Uterus (tissue), 2 donors: ENCODE measurements around the gene ENHO.

ENCODE experiments used
- POLR2A ChIP-seq, 2 donors: fragments of 450-650 bp; IDR thresholded peaks; one replicate each; pipeline ENCODE4 v1.6.1; 2016; ENCODE audit warnings: antibody characterized with exemption in 2 of 2, mild to moderate bottlenecking in 1 of 2, moderate library complexity in 1 of 2
- TF ChIP-seq, protein P1 (sequence below), 4 experiments: fragments of 200-600 bp in 2 of 4; fragments of 450-650 bp in 2 of 4; sonication (generic) in 2 of 4; IDR thresholded peaks; one replicate each; pipeline ENCODE4 v1.5.1; 2016 to 2019; ENCODE audit warnings: antibody characterized with exemption in 4 of 4, mild to moderate bottlenecking in 2 of 4, moderate library complexity in 1 of 4

DNA sequence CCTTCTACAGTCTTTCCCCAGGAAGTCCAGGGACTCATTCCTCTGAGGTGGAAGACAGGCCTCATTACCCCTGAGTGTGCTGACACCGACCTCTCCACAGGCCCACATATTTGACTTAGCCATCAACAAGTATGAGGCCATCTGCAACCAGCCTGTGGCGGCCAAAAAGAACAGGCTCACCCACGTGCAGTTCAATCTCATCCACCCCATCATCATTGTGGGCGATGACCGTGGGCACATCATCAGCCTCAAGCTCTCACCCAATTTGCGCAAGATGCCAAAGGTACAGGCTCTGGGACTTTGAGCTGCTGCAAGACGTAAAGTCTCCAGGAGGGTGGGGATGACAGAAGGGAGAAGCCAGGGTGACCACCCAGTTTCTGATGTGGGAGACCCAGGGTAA lies 5.6 kb downstream of the ENHO start:
- TF ChIP-seq POLR2A (IDR thresholded peaks at IDR 0.05) = no peak
- TF ChIP-seq, protein P1, sequence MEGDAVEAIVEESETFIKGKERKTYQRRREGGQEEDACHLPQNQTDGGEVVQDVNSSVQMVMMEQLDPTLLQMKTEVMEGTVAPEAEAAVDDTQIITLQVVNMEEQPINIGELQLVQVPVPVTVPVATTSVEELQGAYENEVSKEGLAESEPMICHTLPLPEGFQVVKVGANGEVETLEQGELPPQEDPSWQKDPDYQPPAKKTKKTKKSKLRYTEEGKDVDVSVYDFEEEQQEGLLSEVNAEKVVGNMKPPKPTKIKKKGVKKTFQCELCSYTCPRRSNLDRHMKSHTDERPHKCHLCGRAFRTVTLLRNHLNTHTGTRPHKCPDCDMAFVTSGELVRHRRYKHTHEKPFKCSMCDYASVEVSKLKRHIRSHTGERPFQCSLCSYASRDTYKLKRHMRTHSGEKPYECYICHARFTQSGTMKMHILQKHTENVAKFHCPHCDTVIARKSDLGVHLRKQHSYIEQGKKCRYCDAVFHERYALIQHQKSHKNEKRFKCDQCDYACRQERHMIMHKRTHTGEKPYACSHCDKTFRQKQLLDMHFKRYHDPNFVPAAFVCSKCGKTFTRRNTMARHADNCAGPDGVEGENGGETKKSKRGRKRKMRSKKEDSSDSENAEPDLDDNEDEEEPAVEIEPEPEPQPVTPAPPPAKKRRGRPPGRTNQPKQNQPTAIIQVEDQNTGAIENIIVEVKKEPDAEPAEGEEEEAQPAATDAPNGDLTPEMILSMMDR (IDR thresholded peaks at IDR 0.05) = no peak
